H1 (cell line): ENCODE measurements around the gene PRDM1. TPM values are rescaled to one million over a fixed set of nuclear protein-coding genes. Genes with fewer than 3 reads are reported as not detected.

Experiments
- polyA plus RNA-seq, 7 experiments: library from polyadenylated mRNA; depleted of rRNA in 3 of 7; stranded (reverse) in 5 of 7; unstranded in 2 of 7; fragments of >200 nt in 5 of 7; fragments of 200-250 nt in 2 of 7; gene quantifications; 1 replicate in 5 of 7; 2 replicates in 1 of 7; 4 replicates in 1 of 7; pipeline versions ENCODE4 v1.2.1 to v1.2.3, GENCODE V29; 2011 to 2013; ENCODE audit warnings: missing spikeins in 2 of 7, mixed read lengths in 2 of 7
- total RNA-seq: library from RNA; stranded (reverse); fragmentation: NEBNext Ultra II Directional; extraction: Animal tissue kit (Norgen Biotek cat#: 25700); gene quantifications from 2 replicates; pipeline ENCODE4 v1.2.1, GENCODE V29; 2021
- TF ChIP-seq, protein P1 (sequence below), 3 experiments: IDR thresholded peaks; 1 replicate in 2 of 3; 2 replicates in 1 of 3; pipeline versions ENCODE4 v1.5.1 to v1.6.1; 2011; ENCODE audit warnings: low read length in 3 of 3, mild to moderate bottlenecking in 3 of 3, inconsistent platforms in 2 of 3, low read depth in 1 of 3, moderate library complexity in 1 of 3; ENCODE audit not compliant: insufficient read depth in 1 of 3; ENCODE audit errors: control extremely low read depth in 1 of 3
- TF ChIP-seq, protein P2 (sequence below): IDR thresholded peaks from 2 replicates; pipeline ENCODE4 v1.6.1; 2011; ENCODE audit warnings: low read depth, mild to moderate bottlenecking, low read length; ENCODE audit not compliant: insufficient read depth

Gene PRDM1
- total and polyA plus RNA-seq, 2 of the 8 experiments (the other 6 are each of a cell fraction or from before 2014, with no cell fraction given): 0.21 to 0.74 TPM

DNA sequence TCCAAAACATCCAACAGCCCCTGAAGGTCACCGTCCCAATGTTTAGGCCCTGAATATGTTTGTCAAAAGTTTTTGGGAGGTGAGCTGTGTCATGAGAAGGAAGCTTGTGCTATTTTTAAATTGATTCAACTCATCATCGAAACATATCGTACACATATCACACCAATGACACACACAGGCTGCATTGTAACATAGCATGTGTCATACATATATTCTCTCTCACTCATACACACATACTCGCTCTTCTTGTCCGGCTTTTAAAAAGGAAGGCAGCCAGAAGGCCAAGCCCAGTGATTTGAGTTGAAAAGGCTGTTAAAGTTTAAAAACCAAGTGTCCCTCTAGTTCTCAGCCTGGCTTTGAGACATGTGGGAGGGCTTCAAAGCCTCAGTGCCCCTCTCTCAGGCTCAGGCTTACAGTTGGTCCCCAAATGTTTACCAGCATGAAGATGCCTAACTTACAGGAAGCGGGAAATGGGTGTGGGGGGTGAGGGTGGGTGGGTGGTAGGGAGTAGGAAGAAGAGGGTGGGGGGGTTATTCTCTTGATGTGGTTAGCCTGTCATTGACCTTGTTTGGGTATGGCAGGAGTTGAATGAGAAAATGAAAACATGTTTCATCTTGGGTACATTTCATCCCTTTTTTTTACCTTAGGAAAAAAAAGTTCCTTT lies 3.3 kb upstream of the PRDM1 start (continued):
- TF ChIP-seq, protein P1, sequence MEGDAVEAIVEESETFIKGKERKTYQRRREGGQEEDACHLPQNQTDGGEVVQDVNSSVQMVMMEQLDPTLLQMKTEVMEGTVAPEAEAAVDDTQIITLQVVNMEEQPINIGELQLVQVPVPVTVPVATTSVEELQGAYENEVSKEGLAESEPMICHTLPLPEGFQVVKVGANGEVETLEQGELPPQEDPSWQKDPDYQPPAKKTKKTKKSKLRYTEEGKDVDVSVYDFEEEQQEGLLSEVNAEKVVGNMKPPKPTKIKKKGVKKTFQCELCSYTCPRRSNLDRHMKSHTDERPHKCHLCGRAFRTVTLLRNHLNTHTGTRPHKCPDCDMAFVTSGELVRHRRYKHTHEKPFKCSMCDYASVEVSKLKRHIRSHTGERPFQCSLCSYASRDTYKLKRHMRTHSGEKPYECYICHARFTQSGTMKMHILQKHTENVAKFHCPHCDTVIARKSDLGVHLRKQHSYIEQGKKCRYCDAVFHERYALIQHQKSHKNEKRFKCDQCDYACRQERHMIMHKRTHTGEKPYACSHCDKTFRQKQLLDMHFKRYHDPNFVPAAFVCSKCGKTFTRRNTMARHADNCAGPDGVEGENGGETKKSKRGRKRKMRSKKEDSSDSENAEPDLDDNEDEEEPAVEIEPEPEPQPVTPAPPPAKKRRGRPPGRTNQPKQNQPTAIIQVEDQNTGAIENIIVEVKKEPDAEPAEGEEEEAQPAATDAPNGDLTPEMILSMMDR (IDR thresholded peaks at IDR 0.05; ENCODE audit: control extremely low read depth in 1 of 3, insufficient read depth in 1 of 3, low read depth in 1 of 3, low read length in 3 of 3): no peak
- TF ChIP-seq, protein P2, sequence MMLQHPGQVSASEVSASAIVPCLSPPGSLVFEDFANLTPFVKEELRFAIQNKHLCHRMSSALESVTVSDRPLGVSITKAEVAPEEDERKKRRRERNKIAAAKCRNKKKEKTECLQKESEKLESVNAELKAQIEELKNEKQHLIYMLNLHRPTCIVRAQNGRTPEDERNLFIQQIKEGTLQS: no peak
- TF ChIP-seq, all 59 proteins: peak for 0
